ENCODE results near the gene JAK1. TPM values are rescaled to one million over a fixed set of nuclear protein-coding genes. Genes with fewer than 3 reads are reported as not detected.

The JAK1 gene
- total and polyA plus RNA-seq, 10 of the 15 experiments (the other 5 are each of a cell fraction or from before 2014, with no cell fraction given): 9.6 to 45.5 (median 35.7) TPM

GRCh38 chr1:64975740-64976139 is 9.4 kb upstream of the JAK1 start:
- ATAC-seq (no peak), DNase-seq (ENCODE audit: low read depth, low spot score) (no peak), FAIRE-seq (no peak)
- TF ChIP-seq TCF7 (IDR thresholded peaks at IDR 0.05; ENCODE audit: borderline replicate concordance) (no peak), FOXK2 (IDR thresholded peaks at IDR 0.05) (no peak)
- TF ChIP-seq, protein P1, sequence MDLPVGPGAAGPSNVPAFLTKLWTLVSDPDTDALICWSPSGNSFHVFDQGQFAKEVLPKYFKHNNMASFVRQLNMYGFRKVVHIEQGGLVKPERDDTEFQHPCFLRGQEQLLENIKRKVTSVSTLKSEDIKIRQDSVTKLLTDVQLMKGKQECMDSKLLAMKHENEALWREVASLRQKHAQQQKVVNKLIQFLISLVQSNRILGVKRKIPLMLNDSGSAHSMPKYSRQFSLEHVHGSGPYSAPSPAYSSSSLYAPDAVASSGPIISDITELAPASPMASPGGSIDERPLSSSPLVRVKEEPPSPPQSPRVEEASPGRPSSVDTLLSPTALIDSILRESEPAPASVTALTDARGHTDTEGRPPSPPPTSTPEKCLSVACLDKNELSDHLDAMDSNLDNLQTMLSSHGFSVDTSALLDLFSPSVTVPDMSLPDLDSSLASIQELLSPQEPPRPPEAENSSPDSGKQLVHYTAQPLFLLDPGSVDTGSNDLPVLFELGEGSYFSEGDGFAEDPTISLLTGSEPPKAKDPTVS (IDR thresholded peaks at IDR 0.05; ENCODE audit: low read depth, low read length): no peak
- H3K9ac ChIP-seq (ENCODE audit: control insufficient read depth, insufficient read depth, low read length): no peak overlapping the region
- H3K36me3 ChIP-seq (ENCODE audit: control insufficient read depth in 2 of 2, insufficient read depth in 2 of 2, low read length in 1 of 2): no peaks in the 10 kb centered on the region
- ChIA-PET CTCF (no interaction called here), POLR2A (no interaction called here), SMC1A (ENCODE audit: uncharacterized antibody, unreplicated experiment) (no interaction called here), RAD21 (ENCODE audit: unreplicated experiment) (no interaction called here)
- H3K4me3 ChIP-seq: no peak overlapping the region
- WGBS (ENCODE audit: insufficient coverage, insufficient replicate concordance, low lambda C conversion rate, missing lambda C conversion rate): 25% methylated on average over 5 of the region's 5 CpGs
- H3K4me1 ChIP-seq (ENCODE audit: control insufficient read depth, insufficient read depth, low read length): no peaks in the 10 kb centered on the region
- no peaks in the 10 kb centered on the region for H3K27me3 ChIP-seq (replicated peaks in 1 of 2; ENCODE audit: control insufficient read depth in 2 of 2, insufficient read depth in 2 of 2, low read length in 1 of 2)
- H2AFZ ChIP-seq (ENCODE audit: control insufficient read depth, low read depth, low read length): no peak overlapping the region
- in situ Hi-C loops (cut with MboI) (no loop called here), intact Hi-C loops (cut with micrococcal nuclease; ENCODE audit: unreplicated experiment) (no loop called here)
- no TSS peak for BruUV-seq (replicated peaks)
- H3K4me2 ChIP-seq (ENCODE audit: control insufficient read depth, insufficient read depth): no peak overlapping the region
- H3K9me3 ChIP-seq (replicated peaks; ENCODE audit: control insufficient read depth, insufficient read depth, low read length): no peaks in the 10 kb centered on the region
- H4K20me1 ChIP-seq (ENCODE audit: control insufficient read depth, insufficient read depth): no peaks in the 10 kb centered on the region
- no peak overlapping the region for H3K27ac ChIP-seq (ENCODE audit: control insufficient read depth, insufficient read depth)
- no peaks in the 10 kb centered on the region for H3K79me2 ChIP-seq (ENCODE audit: control insufficient read depth, insufficient read depth, low read length)

DNA sequence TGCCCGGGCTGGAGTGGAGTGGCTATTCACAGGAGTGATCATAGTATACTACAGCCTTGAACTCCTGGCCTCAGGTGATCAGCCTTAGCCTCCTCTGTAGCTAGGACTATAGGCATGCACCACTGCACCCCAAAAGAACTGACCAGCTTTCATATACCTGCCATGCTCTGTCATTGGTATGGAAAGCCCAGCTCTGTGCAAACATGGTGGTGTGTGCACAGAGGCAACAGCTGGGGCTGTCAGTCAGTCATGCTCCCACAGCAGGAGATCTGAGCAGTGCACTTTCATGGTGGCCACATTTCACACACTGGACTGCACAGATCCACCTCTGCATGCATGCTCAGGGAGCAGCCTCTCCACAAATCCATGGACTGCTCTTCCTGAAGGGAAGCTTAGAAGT is 8.8 kb upstream of the JAK1 start:
- Histone ChIP-seq H3K4me2 (ENCODE audit: control insufficient read depth, insufficient read depth) (no peak overlapping the region), H4K20me1 (ENCODE audit: control insufficient read depth, insufficient read depth) (no peaks in the 10 kb centered on the region), H3K36me3 (ENCODE audit: control insufficient read depth in 2 of 2, insufficient read depth in 2 of 2, low read length in 1 of 2) (no peaks in the 10 kb centered on the region), H3K4me3 (no peak overlapping the region), H3K9ac (ENCODE audit: control insufficient read depth, insufficient read depth, low read length) (no peak overlapping the region), H3K79me2 (ENCODE audit: control insufficient read depth, insufficient read depth, low read length) (no peaks in the 10 kb centered on the region), H2AFZ (ENCODE audit: control insufficient read depth, low read depth, low read length) (no peak overlapping the region), H3K9me3 (replicated peaks; ENCODE audit: control insufficient read depth, insufficient read depth, low read length) (no peaks in the 10 kb centered on the region), H3K4me1 (ENCODE audit: control insufficient read depth, insufficient read depth, low read length) (no peaks in the 10 kb centered on the region), H3K27me3 (replicated peaks in 1 of 2; ENCODE audit: control insufficient read depth in 2 of 2, insufficient read depth in 2 of 2, low read length in 1 of 2) (no peaks in the 10 kb centered on the region), H3K27ac (ENCODE audit: control insufficient read depth, insufficient read depth) (no peak overlapping the region)
- DNase-seq (ENCODE audit: low read depth, low spot score): no peak
- in situ Hi-C loops (cut with MboI) (no loop called here), intact Hi-C loops (cut with micrococcal nuclease; ENCODE audit: unreplicated experiment) (no loop called here)
- no TSS peak for BruUV-seq (replicated peaks)
- TF ChIP-seq RAD51 (IDR thresholded peaks at IDR 0.05) (no peak), KAT2A (conservative IDR thresholded peaks at IDR 0.05; ENCODE audit: control insufficient read depth, low read depth, low read length) (no peak), ZNF622 (IDR thresholded peaks at IDR 0.05) (no peak), FOXM1 (IDR thresholded peaks at IDR 0.05; ENCODE audit: low read depth, low read length) (no peak)
- ATAC-seq: peak; percentile 38
- 92% methylated on average over 1 of the region's 1 CpG for WGBS (ENCODE audit: insufficient coverage, insufficient replicate concordance, low lambda C conversion rate, missing lambda C conversion rate)
- ChIA-PET POLR2A (no interaction called here), RAD21 (ENCODE audit: unreplicated experiment) (no interaction called here), SMC1A (ENCODE audit: uncharacterized antibody, unreplicated experiment) (no interaction called here), CTCF (interaction anchor here (0.8 kb wide), 1 partner anchor 87 kb away, joined by 3 read pairs; no protein-coding TSS in a partner anchor)
- no peak for FAIRE-seq
